HCT116 (cell line): ENCODE results near the gene KATNAL2. TPM values are rescaled to one million over a fixed set of nuclear protein-coding genes. Genes with fewer than 3 reads are reported as not detected.

Source experiments
- ATAC-seq: fragments of 200-7000 bp; cut with Tn5 transposase; 2 replicates; pipeline ENCODE4 v1.9.1; 2020; ENCODE audit warnings: mild to moderate bottlenecking, moderate library complexity
- BruUV-seq: library from RNA; stranded (reverse); fragments of 400-500 nt; replicated peaks from 2 replicates; lab custom pipeline; 2021; lab: Mats Ljungman, UMichigan
- CTCF ChIA-PET: fragments of 300-600 bp; sonication (Branson Sonifier 250); formaldehyde crosslinking; loops from one replicate; lab custom pipeline; 2021; ENCODE audit warnings: antibody characterized with exemption; lab: Charles Lee
- POLR2A ChIA-PET: fragments of 300-600, 350-600 bp; sonication (Branson Sonifier 250); formaldehyde crosslinking; loops from one replicate; lab custom pipeline; 2021; ENCODE audit warnings: antibody characterized with exemption; lab: Charles Lee
- RAD21 ChIA-PET, 2 experiments: fragments of 300-600 bp; sonication (Branson Sonifier 250); formaldehyde crosslinking; loops; one replicate each; lab custom pipeline; 2023; ENCODE audit warnings: low total read pairs in 2 of 2; ENCODE audit not compliant: uncharacterized antibody in 2 of 2, unreplicated experiment in 2 of 2, low non-redundant PET in 1 of 2; lab: Charles Lee
- DNase-seq: peaks from one replicate; pipeline ENCODE4 v3.0.0-alpha.2; 2010; ENCODE audit warnings: low read depth, low spot score
- H2AFZ ChIP-seq: fragments of 200-600 bp; shearing (Covaris generic), sonication (generic); 2 replicates; pipeline ENCODE4 v1.6.1; 2017; ENCODE audit warnings: low read depth, mixed run types, mixed read lengths, antibody characterized with exemption, low read length; ENCODE audit not compliant: poor library complexity, severe bottlenecking
- H3K27ac ChIP-seq: 2 replicates; pipeline ENCODE4 v1.5.1; 2012; ENCODE audit warnings: low read depth, low read length
- H3K27me3 ChIP-seq: fragments of 200-600 bp; sonication (generic); 2 replicates; pipeline ENCODE4 v1.6.1; 2016; ENCODE audit warnings: mixed run types, low read length, mixed read lengths; ENCODE audit not compliant: insufficient read depth
- H3K36me3 ChIP-seq, 2 experiments: fragments of 200-500 bp in 1 of 2; fragments of 200-600 bp in 1 of 2; sonication (Bioruptor generic) in 1 of 2; sonication (generic) in 1 of 2; 2 replicates each; pipeline versions ENCODE4 v1.5.1 to v1.6.1; 2014 to 2016; ENCODE audit warnings: low read length in 2 of 2, inconsistent platforms in 1 of 2, mixed read lengths in 1 of 2, mixed run types in 1 of 2; ENCODE audit not compliant: insufficient read depth in 2 of 2, control insufficient read depth in 1 of 2
- H3K4me1 ChIP-seq, 2 experiments: fragments of 200-600 bp in 1 of 2; sonication (generic) in 1 of 2; 2 replicates each; pipeline versions ENCODE4 v1.5.1 to v1.6.1; 2012 to 2017; ENCODE audit warnings: low read length in 2 of 2, inconsistent platforms in 1 of 2, mild to moderate bottlenecking in 1 of 2, mixed read lengths in 1 of 2, mixed run types in 1 of 2, moderate library complexity in 1 of 2; ENCODE audit not compliant: insufficient read depth in 2 of 2, control insufficient read depth in 1 of 2
- H3K4me2 ChIP-seq: fragments of 200-600 bp; sonication (generic); 2 replicates; pipeline ENCODE4 v1.6.1; 2017; ENCODE audit warnings: mixed run types, low read length, mixed read lengths
- H3K4me3 ChIP-seq, 2 experiments: fragments of 200-600 bp in 1 of 2; sonication (generic) in 1 of 2; replicated peaks in 1 of 2; 2 replicates each; pipeline ENCODE4 v1.5.1; 2011 to 2016; ENCODE audit warnings: low read length in 2 of 2, control low read depth in 1 of 2, low read depth in 1 of 2, mild to moderate bottlenecking in 1 of 2, mixed read lengths in 1 of 2, mixed run types in 1 of 2
- H3K79me2 ChIP-seq: fragments of 200-600 bp; sonication (generic); 2 replicates; pipeline ENCODE4 v1.6.1; 2017; ENCODE audit warnings: mild to moderate bottlenecking, mixed run types, low read length, moderate library complexity, mixed read lengths; ENCODE audit not compliant: insufficient read depth
- H3K9ac ChIP-seq: fragments of 200-600 bp; sonication (generic); 2 replicates; pipeline ENCODE4 v1.6.1; 2016; ENCODE audit warnings: low read length, mixed read lengths
- H3K9me2 ChIP-seq: fragments of 200-600 bp; sonication (generic), shearing (Covaris generic); 2 replicates; pipeline ENCODE4 v1.6.1; 2017; ENCODE audit warnings: mixed run types, mild to moderate bottlenecking, moderate library complexity; ENCODE audit not compliant: insufficient read depth
- H3K9me3 ChIP-seq, 2 experiments: fragments of 200-500 bp in 1 of 2; fragments of 200-600 bp in 1 of 2; sonication (Bioruptor generic) in 1 of 2; sonication (generic) in 1 of 2; 2 replicates each; pipeline ENCODE4 v1.6.1; 2014 to 2017; ENCODE audit warnings: low read length in 2 of 2, mixed read lengths in 2 of 2, inconsistent platforms in 1 of 2, low read depth in 1 of 2, mild to moderate bottlenecking in 1 of 2, mixed run types in 1 of 2, moderate library complexity in 1 of 2; ENCODE audit not compliant: control insufficient read depth in 1 of 2, insufficient read depth in 1 of 2
- H4K20me1 ChIP-seq: fragments of 200-600 bp; sonication (generic), shearing (Covaris generic); 2 replicates; pipeline ENCODE4 v1.6.1; 2017; ENCODE audit warnings: mixed run types, mild to moderate bottlenecking, moderate library complexity; ENCODE audit not compliant: insufficient read depth
- CEBPB ChIP-seq: IDR thresholded peaks from 2 replicates; pipeline ENCODE4 v1.6.1; 2012; ENCODE audit warnings: low read depth
- EZH2 ChIP-seq: fragments of 200-600 bp; sonication (generic); IDR thresholded peaks from 2 replicates; pipeline ENCODE4 v1.6.1; 2017; ENCODE audit warnings: antibody characterized with exemption, mixed run types
- EZH2phosphoT487 ChIP-seq: fragments of 200-600 bp; IDR thresholded peaks from 2 replicates; pipeline ENCODE4 v1.6.1; 2018; ENCODE audit warnings: antibody characterized with exemption, borderline replicate concordance
- FOSL1 ChIP-seq: IDR thresholded peaks from 2 replicates; pipeline ENCODE4 v1.6.1; 2012; ENCODE audit warnings: low read depth
- POLR2A ChIP-seq: IDR thresholded peaks from 2 replicates; pipeline ENCODE4 v1.7.0; 2011; ENCODE audit warnings: borderline replicate concordance; ENCODE audit not compliant: insufficient read depth, insufficient read length; ENCODE audit errors: extremely low read depth
- POLR2AphosphoS5 ChIP-seq: IDR thresholded peaks from 2 replicates; pipeline ENCODE4 v1.6.1; 2011; ENCODE audit warnings: mild to moderate bottlenecking, low read depth, low read length, moderate library complexity
- RAD21 ChIP-seq: IDR thresholded peaks from 2 replicates; pipeline ENCODE4 v1.6.1; 2012; ENCODE audit warnings: low read depth, mild to moderate bottlenecking
- SP1 ChIP-seq: IDR thresholded peaks from 2 replicates; pipeline ENCODE4 v1.6.1; 2012; ENCODE audit warnings: low read depth
- TCF7L2 ChIP-seq: IDR thresholded peaks from 2 replicates; pipeline ENCODE4 v1.7.0; 2011; ENCODE audit warnings: borderline replicate concordance, inconsistent platforms; ENCODE audit not compliant: insufficient read depth, insufficient read length; ENCODE audit errors: extremely low read depth
- YY1 ChIP-seq: IDR thresholded peaks from 2 replicates; pipeline ENCODE4 v1.6.1; 2011; ENCODE audit warnings: low read length, low read depth, moderate library complexity, mild to moderate bottlenecking; ENCODE audit not compliant: insufficient replicate concordance; ENCODE audit errors: extremely low read depth
- ZFX ChIP-seq: fragments of 450-650 bp; IDR thresholded peaks from 2 replicates; pipeline ENCODE4 v1.6.1; 2017
- intact Hi-C: fragments of 100-400 bp; cut with micrococcal nuclease; formaldehyde crosslinking; loops from 2 replicates; pipeline ENCODE4 v1.10.0; 2022
- total RNA-seq: library from RNA; stranded (reverse); gene quantifications from one replicate; pipeline ENCODE4 v1.2.1, GENCODE V29; 2021; ENCODE audit not compliant: unreplicated experiment
- TF ChIP-seq, protein P1 (sequence below): IDR thresholded peaks from 2 replicates; pipeline ENCODE4 v1.6.1; 2012; ENCODE audit warnings: low read depth
- TF ChIP-seq, protein P2 (sequence below): IDR thresholded peaks from 2 replicates; pipeline ENCODE4 v1.6.1; 2012
- TF ChIP-seq, protein P3 (sequence below), 3 experiments: fragments of 200-600 bp in 1 of 3; sonication (generic) in 1 of 3; IDR thresholded peaks in 2 of 3; conservative IDR thresholded peaks in 1 of 3; 2 replicates each; pipeline ENCODE4 v1.5.1; 2012 to 2017; ENCODE audit warnings: low read depth in 2 of 3, low read length in 2 of 3, antibody characterized with exemption in 1 of 3, borderline replicate concordance in 1 of 3, control low read depth in 1 of 3, mild to moderate bottlenecking in 1 of 3, mixed read lengths in 1 of 3, mixed run types in 1 of 3, moderate library complexity in 1 of 3; ENCODE audit not compliant: insufficient read depth in 1 of 3

The KATNAL2 gene
- total RNA-seq, 1 experiment from 2014 or later: 2.0 TPM

DNA sequence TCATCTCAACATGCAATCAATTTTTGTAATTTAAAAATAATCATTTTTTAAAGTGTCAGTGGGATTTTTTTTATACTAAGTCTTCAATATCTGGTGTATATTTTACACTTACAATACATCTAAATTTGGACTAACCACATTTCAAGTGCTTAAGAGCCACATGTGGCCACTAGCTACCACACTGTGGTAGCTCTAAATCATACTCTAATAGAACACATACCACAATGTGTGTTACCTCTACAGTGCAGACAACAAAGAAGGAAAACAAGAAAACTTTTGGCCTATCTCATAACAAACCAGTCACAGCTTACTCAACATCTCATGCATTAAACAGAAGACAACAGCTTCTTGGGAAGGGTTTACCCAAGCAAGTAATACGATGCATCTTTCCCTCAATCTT, 24.6 kb upstream of the KATNAL2 start (continued):
- TF ChIP-seq, protein P1, sequence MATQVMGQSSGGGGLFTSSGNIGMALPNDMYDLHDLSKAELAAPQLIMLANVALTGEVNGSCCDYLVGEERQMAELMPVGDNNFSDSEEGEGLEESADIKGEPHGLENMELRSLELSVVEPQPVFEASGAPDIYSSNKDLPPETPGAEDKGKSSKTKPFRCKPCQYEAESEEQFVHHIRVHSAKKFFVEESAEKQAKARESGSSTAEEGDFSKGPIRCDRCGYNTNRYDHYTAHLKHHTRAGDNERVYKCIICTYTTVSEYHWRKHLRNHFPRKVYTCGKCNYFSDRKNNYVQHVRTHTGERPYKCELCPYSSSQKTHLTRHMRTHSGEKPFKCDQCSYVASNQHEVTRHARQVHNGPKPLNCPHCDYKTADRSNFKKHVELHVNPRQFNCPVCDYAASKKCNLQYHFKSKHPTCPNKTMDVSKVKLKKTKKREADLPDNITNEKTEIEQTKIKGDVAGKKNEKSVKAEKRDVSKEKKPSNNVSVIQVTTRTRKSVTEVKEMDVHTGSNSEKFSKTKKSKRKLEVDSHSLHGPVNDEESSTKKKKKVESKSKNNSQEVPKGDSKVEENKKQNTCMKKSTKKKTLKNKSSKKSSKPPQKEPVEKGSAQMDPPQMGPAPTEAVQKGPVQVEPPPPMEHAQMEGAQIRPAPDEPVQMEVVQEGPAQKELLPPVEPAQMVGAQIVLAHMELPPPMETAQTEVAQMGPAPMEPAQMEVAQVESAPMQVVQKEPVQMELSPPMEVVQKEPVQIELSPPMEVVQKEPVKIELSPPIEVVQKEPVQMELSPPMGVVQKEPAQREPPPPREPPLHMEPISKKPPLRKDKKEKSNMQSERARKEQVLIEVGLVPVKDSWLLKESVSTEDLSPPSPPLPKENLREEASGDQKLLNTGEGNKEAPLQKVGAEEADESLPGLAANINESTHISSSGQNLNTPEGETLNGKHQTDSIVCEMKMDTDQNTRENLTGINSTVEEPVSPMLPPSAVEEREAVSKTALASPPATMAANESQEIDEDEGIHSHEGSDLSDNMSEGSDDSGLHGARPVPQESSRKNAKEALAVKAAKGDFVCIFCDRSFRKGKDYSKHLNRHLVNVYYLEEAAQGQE: no peak
- TF ChIP-seq, protein P2, sequence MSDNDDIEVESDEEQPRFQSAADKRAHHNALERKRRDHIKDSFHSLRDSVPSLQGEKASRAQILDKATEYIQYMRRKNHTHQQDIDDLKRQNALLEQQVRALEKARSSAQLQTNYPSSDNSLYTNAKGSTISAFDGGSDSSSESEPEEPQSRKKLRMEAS: no peak
- no peak for TF ChIP-seq CEBPB
- no peak for TF ChIP-seq YY1
- TF ChIP-seq, all 23 proteins: peak for 0

DNA sequence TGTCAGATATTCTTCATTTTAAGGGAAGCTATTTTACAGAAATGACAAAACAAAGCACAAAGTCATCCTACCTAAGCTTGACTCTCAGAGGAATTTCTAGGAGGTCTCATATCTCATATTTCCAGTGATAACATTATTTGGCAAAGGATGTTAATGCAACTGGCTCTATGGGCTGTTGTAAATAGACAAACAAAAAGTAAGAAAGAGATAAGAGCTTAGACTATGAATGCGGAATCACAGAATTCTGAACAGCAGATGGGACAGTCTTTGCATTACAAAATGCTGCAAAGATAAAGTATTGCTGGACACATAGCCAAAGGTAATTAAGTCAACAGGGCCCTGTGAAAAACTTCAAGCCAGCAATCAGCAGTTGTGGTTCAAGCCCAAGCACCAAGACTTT, 24.0 kb upstream of the KATNAL2 start:
- Histone ChIP-seq H4K20me1 (no peaks in the 10 kb centered on the region), H2AFZ (no peak overlapping the region), H3K9ac (no peak overlapping the region), H3K4me2 (no peak overlapping the region), H3K9me2 (no peaks in the 10 kb centered on the region), H3K27me3 (no peaks in the 10 kb centered on the region), H3K36me3 (peaks cover 0 to 24% of the 10 kb centered on the region in 2 experiments; a peak in 2 of 4 replicates), H3K9me3 (peaks cover 0 to 8% of the 10 kb centered on the region in 2 experiments; a peak in 3 of 4 replicates), H3K4me1 (no peaks in the 10 kb centered on the region), H3K27ac (no peak overlapping the region), H3K79me2 (peaks cover 90% of the 10 kb centered on the region), H3K4me3 (no peak overlapping the region)
- no TSS peak for BruUV-seq
- DNase-seq: no peak
- ChIA-PET RAD21 (no interaction called here), CTCF (no interaction called here), POLR2A (no interaction called here)
- ATAC-seq: no peak
- TF ChIP-seq TCF7L2: no peak
- no peak for TF ChIP-seq POLR2A
- TF ChIP-seq ZFX: no peak
- TF ChIP-seq SP1: no peak
- no peak for TF ChIP-seq FOSL1
- no peak for TF ChIP-seq POLR2AphosphoS5
- TF ChIP-seq, protein P3, sequence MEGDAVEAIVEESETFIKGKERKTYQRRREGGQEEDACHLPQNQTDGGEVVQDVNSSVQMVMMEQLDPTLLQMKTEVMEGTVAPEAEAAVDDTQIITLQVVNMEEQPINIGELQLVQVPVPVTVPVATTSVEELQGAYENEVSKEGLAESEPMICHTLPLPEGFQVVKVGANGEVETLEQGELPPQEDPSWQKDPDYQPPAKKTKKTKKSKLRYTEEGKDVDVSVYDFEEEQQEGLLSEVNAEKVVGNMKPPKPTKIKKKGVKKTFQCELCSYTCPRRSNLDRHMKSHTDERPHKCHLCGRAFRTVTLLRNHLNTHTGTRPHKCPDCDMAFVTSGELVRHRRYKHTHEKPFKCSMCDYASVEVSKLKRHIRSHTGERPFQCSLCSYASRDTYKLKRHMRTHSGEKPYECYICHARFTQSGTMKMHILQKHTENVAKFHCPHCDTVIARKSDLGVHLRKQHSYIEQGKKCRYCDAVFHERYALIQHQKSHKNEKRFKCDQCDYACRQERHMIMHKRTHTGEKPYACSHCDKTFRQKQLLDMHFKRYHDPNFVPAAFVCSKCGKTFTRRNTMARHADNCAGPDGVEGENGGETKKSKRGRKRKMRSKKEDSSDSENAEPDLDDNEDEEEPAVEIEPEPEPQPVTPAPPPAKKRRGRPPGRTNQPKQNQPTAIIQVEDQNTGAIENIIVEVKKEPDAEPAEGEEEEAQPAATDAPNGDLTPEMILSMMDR (IDR thresholded peaks at IDR 0.05 in 2 of 3, conservative IDR thresholded peaks at IDR 0.05 in 1 of 3; ENCODE audit: borderline replicate concordance in 1 of 3, insufficient read depth in 1 of 3, low read depth in 2 of 3, low read length in 2 of 3): no peak
- no peak for TF ChIP-seq RAD21
- no peak for TF ChIP-seq EZH2
- no peak for TF ChIP-seq EZH2phosphoT487
- intact Hi-C loops: no loop called here
